MCF 10A (cell line): ENCODE measurements around the gene NPC1L1. TPM values are rescaled to one million over a fixed set of nuclear protein-coding genes. Genes with fewer than 3 reads are reported as not detected.

Experiments
- BruUV-seq: library from RNA; stranded (reverse); fragments of 400-500 nt; replicated peaks from 2 replicates; lab custom pipeline; 2021; lab: Mats Ljungman, UMichigan
- CTCF ChIA-PET: fragments of 300-600 bp; sonication (Branson Sonifier 250); formaldehyde crosslinking; extraction: SDS; loops from one replicate; lab custom pipeline; 2021; ENCODE audit warnings: antibody characterized with exemption, inconsistent platforms; lab: Yijun Ruan, JAX
- POLR2A ChIA-PET: fragments of 300-600, 350-650 bp; sonication (Branson Sonifier 250); formaldehyde crosslinking; extraction: SDS; loops from one replicate; lab custom pipeline; 2020; ENCODE audit warnings: antibody characterized with exemption, inconsistent platforms; lab: Yijun Ruan, JAX
- DNase-seq: peaks from one replicate; pipeline ENCODE4 v3.0.0-alpha.2; 2018; ENCODE audit not compliant: unreplicated experiment
- H3K27ac Mint-ChIP-seq: one replicate; pipeline ENCODE4 v1.8.0; 2022; ENCODE audit warnings: mild to moderate bottlenecking, low read depth, mixed read lengths; ENCODE audit not compliant: unreplicated experiment
- H3K27me3 Mint-ChIP-seq: one replicate; pipeline ENCODE4 v1.8.0; 2022; ENCODE audit warnings: mixed read lengths; ENCODE audit not compliant: insufficient read depth, unreplicated experiment
- H3K36me3 Mint-ChIP-seq: one replicate; pipeline ENCODE4 v1.8.0; 2022; ENCODE audit warnings: mild to moderate bottlenecking, moderate library complexity, mixed read lengths; ENCODE audit not compliant: insufficient read depth, unreplicated experiment
- H3K4me1 Mint-ChIP-seq: one replicate; pipeline ENCODE4 v1.8.0; 2022; ENCODE audit warnings: mixed read lengths; ENCODE audit not compliant: insufficient read depth, unreplicated experiment
- H3K4me3 Mint-ChIP-seq: one replicate; pipeline ENCODE4 v1.8.0; 2022; ENCODE audit warnings: mild to moderate bottlenecking, moderate library complexity, mixed read lengths; ENCODE audit not compliant: unreplicated experiment
- H3K9me3 Mint-ChIP-seq: one replicate; pipeline ENCODE4 v1.8.0; 2022; ENCODE audit warnings: mixed read lengths; ENCODE audit not compliant: unreplicated experiment
- CTCF ChIP-seq: fragments of 200-600 bp; IDR thresholded peaks from one replicate; pipeline ENCODE4 v1.8.0; 2022; ENCODE audit warnings: antibody characterized with exemption, mild to moderate bottlenecking; ENCODE audit not compliant: unreplicated experiment
- intact Hi-C: fragments of 100-400 bp; cut with micrococcal nuclease; formaldehyde crosslinking; loops from 2 replicates; pipeline ENCODE4 v1.14.1; 2022
- total RNA-seq: library from RNA; stranded (reverse); gene quantifications from 2 replicates; pipeline ENCODE4 v1.2.3, GENCODE V29; 2022

Gene NPC1L1
- total RNA-seq, 1 experiment from 2014 or later, result 0.07 TPM

GRCh38 chr7:44534087-44534486 is 7.0 kb downstream of the NPC1L1 start:
- H3K9me3 Mint-ChIP-seq, result no peaks in the 10 kb centered on the region
- no peak for DNase-seq
- H3K4me1 Mint-ChIP-seq, result peaks cover 9% of the 10 kb centered on the region
- no TSS peak for BruUV-seq
- ChIA-PET POLR2A (interaction anchor here (0.6 to 1.0 kb wide), 2 partner anchors 10 to 308 kb away, joined by 3 read pairs; no protein-coding TSS in a partner anchor), CTCF (interaction anchor here (0.7 to 2.4 kb wide), 5 partner anchors 10 to 31 kb away, joined by 3 to 12 read pairs (median 6); no protein-coding TSS in a partner anchor)
- H3K36me3 Mint-ChIP-seq, result peaks cover 5% of the 10 kb centered on the region
- intact Hi-C loops, result no loop called here
- H3K27me3 Mint-ChIP-seq, result no peaks in the 10 kb centered on the region
- no peak overlapping the region for H3K4me3 Mint-ChIP-seq
- H3K27ac Mint-ChIP-seq, result no peak overlapping the region
- no peak for TF ChIP-seq CTCF

- no peak overlapping the region for H3K27ac Mint-ChIP-seq
- CTCF ChIA-PET, result interaction anchor here (0.7 to 2.4 kb wide), 4 partner anchors 10 to 20 kb away, joined by 3 to 8 read pairs (median 6); no protein-coding TSS in a partner anchor
- peaks cover 5% of the 10 kb centered on the region for H3K36me3 Mint-ChIP-seq
- intact Hi-C loops, result no loop called here
- BruUV-seq, result no TSS peak
- POLR2A ChIA-PET, result interaction anchor here (1.0 kb wide), 1 partner anchor 11 kb away, joined by 3 read pairs; no protein-coding TSS in a partner anchor
- no peaks in the 10 kb centered on the region for H3K27me3 Mint-ChIP-seq
- no peaks in the 10 kb centered on the region for H3K9me3 Mint-ChIP-seq
- peaks cover 9% of the 10 kb centered on the region for H3K4me1 Mint-ChIP-seq
- DNase-seq, result peak; percentile 4
- H3K4me3 Mint-ChIP-seq, result no peak overlapping the region
- TF ChIP-seq CTCF, result no peak
These were observed 7.7 kb downstream of the NPC1L1 start for GRCh38 chr7:44533301-44534055.

GRCh38 chr7:44531421-44532380 is 9.4 kb downstream of the NPC1L1 start:
- Mint-ChIP-seq H3K9me3 (no peaks in the 10 kb centered on the region), H3K4me1 (peaks cover 9% of the 10 kb centered on the region), H3K27ac (peak overlapping the region; percentile 54), H3K36me3 (peaks cover 5% of the 10 kb centered on the region), H3K27me3 (no peaks in the 10 kb centered on the region), H3K4me3 (no peak overlapping the region)
- intact Hi-C loops, result no loop called here
- BruUV-seq, result no TSS peak
- ChIA-PET POLR2A (no interaction called here), CTCF (no interaction called here)
- no peak for DNase-seq
- TF ChIP-seq CTCF, result no peak

GRCh38 chr7:44530990-44531389 is 10.1 kb downstream of the NPC1L1 start:
- peak; percentile 6 for DNase-seq
- intact Hi-C loops, result no loop called here
- Mint-ChIP-seq H3K4me3 (no peak overlapping the region), H3K36me3 (peaks cover 5% of the 10 kb centered on the region), H3K4me1 (peaks cover 9% of the 10 kb centered on the region), H3K9me3 (no peaks in the 10 kb centered on the region), H3K27me3 (no peaks in the 10 kb centered on the region), H3K27ac (peak overlapping the region; percentile 9)
- no peak for TF ChIP-seq CTCF
- ChIA-PET CTCF (no interaction called here), POLR2A (no interaction called here)
- BruUV-seq, result no TSS peak
